GM19372 (cell line): ENCODE results near the gene TIMELESS.
A peak's percentile ranks its signal among the peaks of the same experiment; 100 is the strongest.
"Not testable (repeated sequence)": the region's sequence is repeated elsewhere in the genome, so short reads cannot be mapped to it uniquely, and the experiment has no call there.

Experiments
- ATAC-seq: cut with Tn5 transposase; IDR thresholded peaks from one replicate; pipeline ENCODE4 v1.9.1; 2021; ENCODE audit warnings: mild to moderate bottlenecking, low read depth, moderate library complexity; ENCODE audit not compliant: unreplicated experiment

The TIMELESS gene

DNA sequence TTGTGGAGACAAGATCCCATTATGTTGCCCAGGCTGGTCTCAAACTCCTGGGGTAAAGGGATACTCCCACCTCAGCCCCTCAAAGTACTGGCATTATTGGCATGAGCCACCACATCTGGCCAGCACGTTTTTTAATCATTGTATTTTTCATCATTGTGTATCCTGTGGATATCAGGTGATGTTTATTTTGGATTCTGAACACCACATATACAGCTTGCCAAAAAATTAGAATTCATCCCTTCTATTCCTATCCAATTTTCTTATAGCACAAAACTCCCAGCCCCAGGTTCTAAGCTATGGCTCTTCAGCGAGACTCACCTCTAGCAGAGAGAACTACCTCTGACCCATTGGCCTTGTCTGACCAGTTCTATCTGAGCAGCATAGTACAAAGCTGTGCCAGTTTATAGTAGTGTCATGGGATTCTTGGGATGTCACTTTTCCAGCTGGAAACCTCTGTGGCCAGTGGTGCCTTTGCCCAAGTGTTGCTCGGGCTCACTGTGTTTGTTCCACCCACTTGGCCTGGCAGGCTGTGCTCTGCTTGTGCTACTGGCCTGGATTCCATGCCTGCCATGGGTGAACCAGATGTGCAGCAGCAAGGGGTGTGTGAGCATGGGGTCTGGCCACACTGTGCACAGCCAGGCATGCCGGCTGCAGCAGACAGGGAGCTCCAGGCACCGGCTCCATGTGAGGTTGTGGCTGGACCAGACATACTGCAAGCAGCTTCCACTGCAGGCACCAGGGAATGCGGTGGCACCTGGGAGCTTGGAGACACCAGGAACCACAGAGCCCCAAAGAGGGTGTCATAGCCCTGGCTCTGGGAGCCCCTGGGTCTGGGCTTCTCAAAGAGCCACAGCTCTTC, 37.2 kb downstream of the TIMELESS start:
- no peak for ATAC-seq

- ATAC-seq: no peak
These were observed 38.5 kb downstream of the TIMELESS start for GRCh38 chr12:56410768-56411167.

DNA sequence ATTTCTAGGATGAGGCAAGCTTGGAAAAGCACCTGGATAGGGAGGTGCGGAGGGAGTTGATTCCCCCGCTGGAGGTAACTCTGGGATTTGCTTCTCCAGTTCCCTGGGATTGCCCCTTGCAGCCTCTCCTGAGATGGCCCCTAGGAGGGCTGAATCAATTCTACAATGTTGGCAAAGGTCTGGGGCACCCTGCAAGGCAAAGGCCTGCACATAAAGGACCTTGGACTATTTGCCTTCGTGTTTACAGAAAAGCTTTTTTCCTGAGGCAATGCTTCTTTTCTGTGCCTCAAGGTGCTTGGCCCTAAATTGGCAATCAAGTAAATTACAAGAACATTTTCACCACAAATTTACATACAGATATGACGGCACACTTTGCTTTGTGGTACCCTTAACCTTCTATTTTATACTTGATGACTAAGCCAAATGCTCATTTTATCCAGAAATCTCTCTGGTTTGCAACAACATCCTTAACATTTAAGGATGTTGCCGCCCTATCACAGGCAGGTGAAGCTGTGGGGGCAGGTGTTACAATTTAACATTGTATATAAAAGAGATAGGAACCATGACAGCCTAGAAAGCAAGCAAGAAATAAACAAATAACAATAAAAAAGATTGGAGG, 40.3 kb downstream of the TIMELESS start:
- ATAC-seq: no peak

DNA sequence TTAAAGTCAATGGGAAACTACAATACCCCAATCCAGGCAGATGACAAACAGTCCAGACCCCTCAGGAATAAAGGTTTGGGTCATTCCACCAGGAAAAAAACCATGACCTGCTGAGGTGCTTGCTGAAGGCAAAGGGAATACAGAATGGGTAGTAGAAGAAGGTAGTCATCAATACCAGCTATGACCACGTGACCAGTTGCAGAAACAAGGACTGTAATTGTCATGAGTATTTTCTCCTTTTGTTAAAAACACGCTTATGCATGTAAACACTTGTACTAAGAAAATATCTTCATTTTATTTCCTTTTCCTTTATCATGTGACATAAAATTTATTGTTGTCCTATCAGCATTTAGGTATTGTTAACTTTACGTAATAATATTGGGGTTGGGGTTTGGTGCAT, 45.0 kb downstream of the TIMELESS start:
- not testable (repeated sequence) for ATAC-seq

- ATAC-seq: not testable (repeated sequence)
These were observed 47.6 kb downstream of the TIMELESS start for GRCh38 chr12:56401612-56402011.

DNA sequence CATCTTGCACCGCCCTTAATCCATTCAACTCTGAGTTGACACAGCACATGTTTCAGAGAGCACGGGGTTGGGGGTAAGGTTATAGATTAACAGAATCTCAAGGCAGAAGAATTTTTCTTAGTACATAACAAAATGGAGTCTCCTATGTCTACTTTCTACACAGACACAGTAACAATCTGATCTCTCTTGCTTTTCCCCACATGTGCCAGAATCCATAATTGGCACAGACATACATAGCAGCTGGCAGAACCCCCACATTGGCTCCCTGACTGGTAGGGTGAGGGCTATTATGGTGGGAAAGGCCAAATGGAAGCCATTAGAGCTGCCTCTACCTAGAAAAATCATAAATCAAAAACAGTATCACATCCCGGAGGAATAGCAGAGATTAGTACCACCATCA, 48.1 kb downstream of the TIMELESS start:
- ATAC-seq: not testable (repeated sequence)

DNA sequence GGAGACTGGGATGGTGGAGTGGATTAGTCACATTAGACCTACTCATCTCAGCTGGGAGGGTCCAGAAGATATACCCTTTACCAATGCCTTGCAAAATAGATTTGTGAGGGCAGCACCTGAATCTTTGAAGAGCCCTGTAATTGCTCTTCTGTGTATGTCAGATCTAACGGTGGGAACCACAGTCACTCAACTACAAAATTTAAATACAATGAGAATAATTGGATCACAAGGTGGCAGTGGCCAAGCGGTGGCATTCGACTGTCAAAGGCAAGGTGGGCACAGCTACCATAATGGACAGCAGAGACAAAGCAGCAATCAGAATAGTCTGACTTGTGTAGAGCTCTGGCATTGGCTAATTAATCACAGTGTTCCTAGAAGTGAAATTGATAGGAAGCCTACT, 49.8 kb downstream of the TIMELESS start:
- not testable (repeated sequence) for ATAC-seq

- no peak for ATAC-seq
These were observed 50.9 kb downstream of the TIMELESS start for GRCh38 chr12:56398324-56398723.

DNA sequence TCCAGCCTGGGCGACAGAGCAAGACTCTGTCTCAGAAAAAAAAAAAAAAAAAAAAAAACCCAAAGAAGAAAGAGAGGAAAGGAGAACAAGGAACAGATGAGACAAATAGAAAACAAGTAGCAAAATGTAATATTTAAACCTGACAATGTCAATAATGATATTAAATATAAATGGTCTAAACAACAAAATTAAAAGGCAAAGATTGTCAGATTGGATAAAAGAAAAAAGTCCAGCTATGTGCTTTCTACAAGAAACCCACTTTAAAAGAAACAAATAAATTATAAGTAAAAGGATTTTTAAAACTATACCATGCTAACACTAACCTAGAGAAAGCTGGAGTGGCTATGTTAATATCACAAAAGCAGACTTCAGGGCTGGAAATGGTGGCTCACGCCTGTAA, 56.9 kb downstream of the TIMELESS start:
- no peak for ATAC-seq

- no peak for ATAC-seq
These were observed 57.5 kb downstream of the TIMELESS start for GRCh38 chr12:56391721-56392120.

- ATAC-seq: no peak
These were observed 59.8 kb downstream of the TIMELESS start for GRCh38 chr12:56389412-56389811.

DNA sequence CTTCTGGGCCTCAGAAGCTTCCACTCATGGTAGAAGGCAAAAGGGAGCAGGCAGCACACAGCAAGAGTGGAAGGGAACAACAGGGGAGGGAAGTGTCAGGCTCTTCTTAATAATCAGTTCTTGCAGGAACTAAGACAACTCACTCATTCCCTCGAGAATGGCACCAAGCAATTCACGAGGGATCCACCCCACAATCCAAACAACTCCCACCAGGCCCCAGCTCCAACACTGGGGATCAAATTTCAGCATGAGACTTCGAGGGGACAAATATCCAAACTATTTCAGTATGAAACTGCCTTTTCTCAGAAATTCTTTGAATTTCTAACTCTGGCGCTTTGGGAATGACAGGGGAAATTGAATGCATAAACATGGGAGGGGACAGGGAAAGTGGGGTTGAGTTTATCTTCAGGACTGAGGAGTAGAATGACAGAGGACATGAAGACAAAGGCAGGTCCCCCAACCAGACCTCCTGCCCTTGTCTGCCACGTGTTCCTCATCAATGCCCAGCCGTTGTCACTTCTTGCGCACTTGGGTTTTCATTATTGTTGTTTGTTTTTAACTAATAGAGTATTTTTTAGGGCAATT, 62.0 kb downstream of the TIMELESS start:
- no peak for ATAC-seq

DNA sequence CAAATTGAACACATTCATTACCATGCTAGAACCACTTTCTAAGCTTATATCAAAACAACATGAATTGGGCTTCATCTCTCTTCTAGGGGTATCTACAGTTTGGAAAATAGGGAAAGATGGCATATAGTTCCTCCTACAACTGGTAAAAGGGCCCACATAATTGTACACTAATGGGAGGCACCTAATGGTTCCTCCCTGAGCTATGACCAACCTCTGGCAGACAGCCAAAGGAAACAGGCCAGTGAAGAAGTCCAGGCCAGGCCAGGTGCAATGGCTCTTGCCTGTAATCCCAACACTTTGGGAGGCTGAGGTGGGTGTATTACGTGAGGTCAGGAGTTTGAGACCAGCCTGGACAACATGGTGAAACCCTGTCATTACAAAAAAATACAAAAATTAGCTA, 63.4 kb downstream of the TIMELESS start:
- ATAC-seq: no peak

- ATAC-seq: no peak
These were observed 66.6 kb downstream of the TIMELESS start for GRCh38 chr12:56382611-56383010.

DNA sequence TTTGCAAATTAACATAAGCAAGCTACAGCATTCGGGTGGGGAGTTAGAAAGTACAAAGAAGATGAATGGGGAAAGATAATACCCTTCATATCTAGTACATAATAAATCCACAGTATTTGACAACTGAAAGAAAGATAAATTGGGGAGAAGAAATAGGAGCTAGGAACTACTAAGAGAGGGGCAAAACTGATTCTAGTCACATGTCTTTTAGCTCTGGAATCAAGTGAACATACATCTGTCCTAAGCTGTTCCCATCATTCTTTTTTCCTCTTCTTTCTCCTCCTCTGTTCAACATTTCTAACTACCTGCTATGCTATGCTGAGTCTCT, 71.3 kb downstream of the TIMELESS start:
- no peak for ATAC-seq

GRCh38 chr12:56377310-56377988, 71.8 kb downstream of the TIMELESS start:
- ATAC-seq: no peak

DNA sequence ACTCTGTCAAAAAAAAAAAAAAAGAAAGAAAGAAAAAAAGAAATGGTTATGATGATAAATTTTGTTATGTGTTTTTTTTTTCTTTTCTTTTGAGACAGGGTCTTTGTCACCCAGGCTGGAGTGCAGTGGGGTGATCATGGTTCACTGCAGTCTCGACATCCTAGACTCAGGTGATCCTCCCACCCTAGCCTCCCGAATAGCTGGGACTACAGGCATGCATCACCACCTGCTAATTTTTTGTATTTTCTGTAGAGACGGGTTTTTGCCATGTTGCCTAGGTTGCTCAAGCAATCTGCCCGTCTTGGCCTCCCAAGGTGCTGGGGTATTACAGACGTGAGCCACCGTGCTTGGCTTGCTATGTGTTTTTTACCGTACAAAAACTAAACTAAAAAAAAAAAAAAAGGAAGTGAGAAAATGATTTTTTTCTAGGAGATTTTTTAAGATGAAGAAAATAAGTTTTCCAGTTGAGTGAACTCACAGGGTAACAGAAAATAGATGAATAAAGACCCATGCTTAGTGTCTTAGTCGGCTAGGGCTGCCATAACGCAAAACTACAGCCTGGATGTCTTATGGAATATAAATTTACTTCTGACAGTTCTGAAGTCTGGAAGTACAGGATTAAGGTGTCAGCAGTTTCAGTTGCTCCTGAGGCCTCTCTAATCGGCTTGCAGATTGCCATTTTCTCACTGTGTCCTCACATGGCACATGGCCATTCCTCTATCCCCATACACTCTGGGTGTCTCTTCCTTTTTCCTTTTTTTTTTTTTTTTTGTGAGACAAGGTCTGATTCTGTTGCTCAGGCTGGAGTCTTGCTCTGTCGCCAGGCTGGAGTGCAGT, 73.4 kb downstream of the TIMELESS start:
- ATAC-seq: peak; percentile 75

DNA sequence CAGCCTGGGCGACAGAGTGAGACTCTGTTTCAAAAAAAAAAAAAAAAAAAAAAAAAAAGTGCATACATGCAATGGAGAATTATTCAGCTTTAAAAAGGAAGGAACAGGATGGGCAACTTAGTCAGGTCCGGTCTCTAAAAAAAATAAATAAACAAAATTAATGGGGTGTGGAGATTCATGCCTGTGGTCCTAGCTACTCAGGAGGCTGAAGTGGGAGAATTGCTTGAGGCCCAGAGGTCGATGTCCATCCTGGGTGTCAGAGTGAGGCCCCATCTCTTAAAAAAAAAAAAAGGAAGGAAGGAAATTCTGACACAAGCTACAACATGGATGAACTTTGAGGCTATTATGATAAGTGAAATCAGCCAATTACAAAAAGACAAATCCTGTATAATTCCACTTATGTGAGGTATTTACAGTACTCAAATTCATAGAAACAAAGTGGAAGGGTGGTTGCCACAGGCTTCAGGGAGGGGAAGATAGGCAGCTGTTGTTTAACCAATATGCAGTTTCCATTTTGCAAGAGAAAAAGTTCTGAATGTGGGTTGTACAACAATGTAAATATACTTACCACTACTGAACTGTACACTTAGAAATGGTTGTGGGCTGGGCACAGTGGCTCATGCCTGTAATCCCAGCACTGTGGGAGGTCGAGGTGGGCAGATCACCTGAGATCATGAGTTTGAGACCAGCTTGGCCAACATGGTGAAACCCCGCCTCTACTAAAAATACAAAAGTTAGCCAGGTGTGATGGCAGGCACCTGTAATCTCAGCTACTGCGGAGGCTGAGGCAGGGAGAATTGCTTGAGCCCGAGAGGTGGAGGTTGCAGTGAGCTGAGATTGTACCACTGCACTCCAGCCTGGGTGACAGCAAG, 74.3 kb downstream of the TIMELESS start:
- ATAC-seq: peak; percentile 28

DNA sequence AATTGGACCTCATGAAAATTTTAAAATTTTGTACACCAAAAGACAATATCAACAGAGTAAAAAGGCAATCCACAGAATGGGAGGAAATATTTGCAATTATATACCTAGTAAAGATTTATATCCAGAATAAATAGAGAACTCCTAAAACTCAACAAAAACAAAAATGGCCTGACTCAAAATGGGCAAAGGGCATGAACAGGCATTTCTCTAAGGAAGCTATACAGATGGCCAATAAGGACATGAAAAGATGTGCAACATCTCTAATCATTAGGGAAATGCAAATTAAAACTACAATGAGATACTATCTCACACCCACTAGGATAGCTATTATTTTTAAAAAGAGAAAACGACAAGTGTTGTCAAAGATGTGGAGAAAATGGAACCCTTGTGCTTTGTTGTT, 75.7 kb downstream of the TIMELESS start:
- no peak for ATAC-seq
